Measurements from ENCODE around the gene SNAP25.

- no peak for TF ChIP-seq CTCF (IDR thresholded peaks at IDR 0.05)
- TF ChIP-seq POLR2A (IDR thresholded peaks at IDR 0.05): no peak
- TF ChIP-seq EP300 (IDR thresholded peaks at IDR 0.05): no peak
Measured at GRCh38 chr20:10313215-10313614, 94.6 kb downstream of the SNAP25 start.

Measured in ovary (tissue), 3 donors.